Fibroblast of peridontal ligament (primary cell): ENCODE results near the gene GSTO1.

Experiments
- DNase-seq: peaks from one replicate; pipeline ENCODE4 v3.0.0-alpha.2; 2010; ENCODE audit errors: extremely low read depth

Gene GSTO1

DNA sequence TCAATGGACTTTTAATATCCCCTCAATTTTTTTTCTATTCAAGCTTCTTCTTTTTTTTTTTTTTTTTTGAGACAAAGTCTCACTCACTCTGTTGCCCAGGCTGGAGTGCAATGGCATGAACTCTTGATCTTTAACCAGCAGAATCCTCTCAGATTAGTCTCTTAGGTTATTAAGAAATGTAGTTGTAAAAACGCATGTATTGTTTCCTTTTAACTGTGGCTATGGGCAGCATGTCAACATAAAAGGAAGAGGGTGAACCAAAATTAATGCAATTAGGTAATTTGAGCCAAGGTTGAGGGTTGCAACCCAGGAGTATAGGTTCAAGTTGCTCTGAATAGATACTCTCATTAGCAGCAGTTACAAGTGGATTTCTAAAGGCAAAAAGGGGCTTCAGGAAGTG lies 4.3 kb upstream of the GSTO1 start:
- no peak for DNase-seq

GRCh38 chr10:104251443-104251842 lies 3.2 kb upstream of the GSTO1 start:
- no peak for DNase-seq

- no peak for DNase-seq
Observed at GRCh38 chr10:104252368-104252767, 2.3 kb upstream of the GSTO1 start.

- DNase-seq: no peak
Observed at GRCh38 chr10:104253106-104253505, 1.6 kb upstream of the GSTO1 start.

- no peak for DNase-seq
Observed at GRCh38 chr10:104253606-104254410, 884 bp upstream of the GSTO1 start.

DNA sequence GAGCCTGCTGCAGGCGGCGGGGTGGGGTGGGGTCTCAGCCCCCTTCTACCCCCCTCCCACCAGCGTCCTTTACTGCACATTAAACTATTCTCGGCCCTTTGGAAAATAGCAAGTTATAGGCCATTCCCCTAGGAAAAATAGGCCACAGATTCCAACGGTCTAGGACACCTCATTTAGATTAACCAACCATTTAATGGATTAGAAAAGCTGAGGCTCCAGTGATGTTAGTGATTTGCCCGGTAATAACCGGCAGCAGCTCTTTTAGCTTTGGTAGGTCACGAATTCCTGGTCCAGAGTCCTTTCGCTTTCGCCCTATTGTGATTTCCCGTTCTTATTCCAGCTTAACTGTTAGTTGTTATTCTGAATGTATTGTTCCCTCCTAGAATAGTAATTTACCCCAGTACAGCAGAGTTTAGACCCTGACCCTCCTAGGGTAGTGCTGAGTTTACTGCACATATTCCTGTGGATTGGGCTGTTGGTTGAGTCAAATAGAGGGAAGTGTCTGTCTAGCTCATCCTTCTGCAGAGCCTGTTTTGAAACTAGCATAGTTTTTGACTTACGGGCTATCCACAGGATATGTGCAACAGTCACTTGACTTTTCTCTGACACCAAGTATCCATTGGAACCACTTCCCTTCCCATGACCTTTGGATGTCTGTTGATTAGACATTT lies 754 bp downstream of the GSTO1 start:
- DNase-seq: peak; percentile 69

DNA sequence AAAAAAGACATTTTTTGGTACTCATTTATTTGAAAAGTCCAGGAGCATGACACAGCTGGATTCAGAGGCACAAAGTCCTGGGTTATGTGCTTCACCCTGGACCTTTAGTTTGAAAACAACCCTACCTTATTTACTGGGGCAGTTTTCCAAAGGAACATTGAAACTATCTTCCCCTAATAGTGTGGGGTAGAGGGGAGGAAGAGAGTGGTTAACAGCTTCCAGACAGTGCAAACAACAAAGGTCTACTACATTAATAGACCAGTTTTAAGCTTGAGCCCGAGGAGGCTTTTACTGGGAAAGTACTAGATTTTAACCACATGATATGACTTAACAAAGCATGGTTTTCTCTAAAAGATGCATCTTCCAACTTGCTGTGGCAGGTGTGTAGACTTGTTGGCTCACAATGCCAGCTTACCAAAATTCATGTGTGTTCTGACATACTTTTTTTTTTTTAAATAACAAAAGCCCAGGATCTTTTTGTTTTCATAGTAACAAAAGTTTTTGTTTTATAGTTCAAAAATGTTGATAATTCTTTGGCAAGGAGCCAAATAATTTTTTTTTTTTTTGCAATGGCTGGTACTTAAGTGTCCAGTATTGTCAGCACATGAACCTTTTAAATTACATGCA lies 1.8 kb downstream of the GSTO1 start:
- peak; percentile 30 for DNase-seq

GRCh38 chr10:104257235-104257634 lies 2.5 kb downstream of the GSTO1 start:
- DNase-seq: no peak

DNA sequence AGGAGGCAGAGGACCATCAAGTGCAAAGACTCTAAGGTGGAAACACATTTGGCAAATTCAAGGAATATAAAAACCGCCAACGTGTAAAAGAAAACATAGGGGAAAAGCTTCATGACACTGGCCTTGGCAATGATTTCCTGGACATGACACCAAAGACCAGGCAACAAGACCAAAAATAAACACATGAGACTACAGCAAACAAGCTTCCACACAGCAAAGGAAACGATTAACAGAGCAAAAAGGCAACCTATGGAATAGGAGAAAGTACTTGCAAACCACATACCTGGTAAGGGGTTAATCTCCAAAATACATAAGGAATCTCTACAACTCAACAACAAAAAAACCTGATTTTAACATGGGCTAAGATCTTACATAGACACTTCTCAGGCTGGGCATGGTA lies 3.5 kb downstream of the GSTO1 start:
- DNase-seq: no peak

DNA sequence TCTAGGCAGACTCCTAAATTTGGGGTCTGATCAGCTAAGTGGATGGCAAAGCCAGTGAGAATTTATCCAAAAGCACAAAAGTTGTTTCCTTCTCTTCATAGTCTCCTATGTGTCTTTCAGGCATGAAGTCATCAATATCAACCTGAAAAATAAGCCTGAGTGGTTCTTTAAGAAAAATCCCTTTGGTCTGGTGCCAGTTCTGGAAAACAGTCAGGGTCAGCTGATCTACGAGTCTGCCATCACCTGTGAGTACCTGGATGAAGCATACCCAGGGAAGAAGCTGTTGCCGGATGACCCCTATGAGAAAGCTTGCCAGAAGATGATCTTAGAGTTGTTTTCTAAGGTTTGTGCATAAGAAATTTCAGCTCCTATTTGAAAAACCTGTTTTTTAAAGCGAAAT lies 4.8 kb downstream of the GSTO1 start:
- no peak for DNase-seq

DNA sequence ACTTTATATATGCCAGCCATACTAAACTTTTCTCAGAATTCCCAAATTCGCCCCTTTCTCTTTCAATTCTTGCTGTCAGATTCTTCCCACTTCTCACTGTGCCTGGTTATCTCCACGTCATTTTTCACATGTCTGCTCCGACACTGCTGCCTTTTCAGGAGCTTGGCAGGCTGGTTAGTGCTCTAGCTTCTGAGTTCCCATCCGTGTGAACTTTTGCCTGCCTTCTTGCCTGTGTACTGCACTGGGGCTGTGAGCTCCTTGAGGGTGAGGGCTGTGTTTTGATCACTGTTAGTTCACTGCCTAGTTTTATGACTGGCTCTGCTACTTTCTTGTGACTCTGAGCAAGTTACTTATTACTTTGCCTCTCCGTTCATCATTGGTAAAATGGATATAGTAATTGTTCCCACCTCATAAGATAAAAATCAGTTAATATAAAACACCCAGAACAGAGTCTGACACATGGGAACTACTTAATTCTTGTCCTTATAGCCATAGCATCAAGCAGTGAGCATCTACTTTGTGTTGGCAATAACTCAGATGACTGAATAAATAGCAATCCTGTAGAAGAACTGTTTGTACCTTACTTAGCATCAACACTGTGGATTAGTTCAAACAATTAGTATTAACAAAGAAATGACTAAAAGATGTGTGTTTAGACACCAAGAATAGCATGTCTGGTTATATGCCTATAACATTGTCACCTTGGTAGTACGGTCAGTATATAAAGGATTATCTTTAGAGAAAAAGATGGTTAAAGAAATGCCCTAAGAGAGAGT lies 5.5 kb downstream of the GSTO1 start:
- no peak for DNase-seq

GRCh38 chr10:104260775-104261115 lies 6.1 kb downstream of the GSTO1 start:
- DNase-seq: peak; percentile 52

GRCh38 chr10:104262055-104262454 lies 7.4 kb downstream of the GSTO1 start:
- no peak for DNase-seq

DNA sequence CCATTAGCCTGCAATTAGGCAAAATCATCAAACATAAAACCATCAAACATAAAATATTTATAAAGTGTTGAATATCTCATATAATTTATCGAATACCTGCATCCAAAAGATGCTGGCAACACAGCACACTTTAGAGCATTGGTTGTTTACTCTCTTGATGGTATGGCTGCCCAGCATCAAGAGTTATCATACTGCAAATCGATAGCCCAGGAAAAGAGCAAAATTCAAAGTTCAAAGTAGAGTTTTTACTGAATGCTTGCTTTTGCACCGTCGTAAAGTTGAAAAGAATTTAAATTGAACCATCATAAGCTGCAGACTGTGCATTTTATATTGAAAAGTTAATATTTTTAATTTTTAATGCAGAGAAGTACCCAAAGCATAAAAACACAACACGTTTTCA lies 10.1 kb downstream of the GSTO1 start:
- no peak for DNase-seq

- no peak for DNase-seq
Observed at GRCh38 chr10:104267721-104268404, 13.2 kb downstream of the GSTO1 start.

DNA sequence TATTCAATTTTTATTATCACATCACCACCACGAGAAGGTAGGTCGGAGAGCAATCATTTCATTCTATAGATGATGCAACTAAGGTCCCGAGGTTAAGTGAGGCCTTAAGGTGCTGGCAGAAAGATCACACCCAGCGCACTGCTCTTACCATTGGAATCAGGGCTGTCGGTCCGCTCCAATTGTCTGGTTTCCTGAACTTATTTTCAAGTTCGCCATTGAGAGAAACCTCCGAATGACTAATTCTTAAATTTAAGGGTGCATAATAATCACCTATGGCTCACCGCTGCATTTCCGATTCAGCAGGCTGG lies 13.7 kb downstream of the GSTO1 start:
- no peak for DNase-seq

DNA sequence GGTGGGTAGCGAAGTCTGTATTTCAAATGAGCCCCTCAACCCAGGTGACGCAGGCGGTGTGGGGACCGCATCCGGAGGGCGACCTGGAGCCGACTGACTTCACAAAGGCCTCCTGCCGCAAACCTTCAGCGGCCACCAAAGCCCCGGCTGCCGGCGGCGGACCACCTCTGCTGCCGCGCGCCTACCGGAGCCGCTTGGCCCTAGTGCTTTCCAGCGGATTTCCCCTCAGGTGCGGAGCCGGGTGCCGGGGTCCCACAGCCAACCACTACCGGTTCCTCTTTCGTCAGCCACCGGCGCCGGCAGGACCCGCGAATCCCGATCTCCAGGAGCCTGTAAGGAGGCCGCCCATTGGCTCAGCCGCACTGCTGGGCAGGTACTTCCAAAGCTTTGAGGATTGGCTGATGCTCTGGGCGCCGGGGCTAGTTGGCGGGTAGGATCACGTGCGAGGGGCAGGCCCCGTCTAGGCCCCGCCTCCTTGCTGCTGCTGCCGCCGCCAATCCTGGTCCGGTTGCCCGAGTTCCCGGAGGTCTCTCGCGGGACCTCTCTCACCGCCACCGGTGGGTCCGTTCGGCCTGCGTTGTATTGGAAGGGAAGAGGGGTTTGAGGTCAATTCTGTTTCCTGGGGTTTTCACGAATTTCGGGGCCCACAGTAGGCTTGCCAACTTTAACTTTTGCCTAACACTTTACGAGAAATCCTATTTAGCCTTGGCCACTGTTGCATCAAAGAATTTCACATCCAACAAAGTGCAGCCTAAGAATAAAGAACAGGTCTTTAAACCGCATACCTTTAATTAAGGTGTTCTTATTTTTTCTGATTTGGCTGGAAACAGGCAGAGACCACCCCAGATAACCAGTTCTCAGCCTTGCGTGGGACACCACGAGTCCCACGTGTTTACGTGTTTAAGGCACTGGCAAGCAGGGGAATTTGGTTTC lies 14.3 kb downstream of the GSTO1 start, which contains the start of gene GSTO2:
Gene GSTO2, plus strand, starts transcription at position 472 of the 933 bp plus-strand sequence. CDS start 5,732 bp downstream, outside the sequence.
- peak; percentile 96 for DNase-seq

DNA sequence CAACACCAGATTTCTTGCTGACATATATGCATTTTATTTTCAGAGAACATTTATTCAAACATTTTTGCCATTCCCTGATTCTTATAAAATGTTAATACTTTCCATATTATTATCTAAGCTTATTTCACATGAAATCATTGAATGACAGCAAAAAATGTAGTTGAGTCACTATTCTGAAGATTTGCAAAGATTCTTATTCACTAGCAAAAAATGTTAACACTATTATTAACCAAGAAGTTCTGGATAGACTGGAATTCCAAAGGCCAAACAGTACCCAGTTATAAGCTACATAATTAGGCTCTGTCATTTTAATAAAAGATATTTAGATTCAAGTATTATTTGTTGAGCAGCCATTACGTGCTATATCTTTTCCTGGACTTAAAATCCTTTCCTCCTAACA lies 18.6 kb downstream of the GSTO1 start:
- DNase-seq: no peak

DNA sequence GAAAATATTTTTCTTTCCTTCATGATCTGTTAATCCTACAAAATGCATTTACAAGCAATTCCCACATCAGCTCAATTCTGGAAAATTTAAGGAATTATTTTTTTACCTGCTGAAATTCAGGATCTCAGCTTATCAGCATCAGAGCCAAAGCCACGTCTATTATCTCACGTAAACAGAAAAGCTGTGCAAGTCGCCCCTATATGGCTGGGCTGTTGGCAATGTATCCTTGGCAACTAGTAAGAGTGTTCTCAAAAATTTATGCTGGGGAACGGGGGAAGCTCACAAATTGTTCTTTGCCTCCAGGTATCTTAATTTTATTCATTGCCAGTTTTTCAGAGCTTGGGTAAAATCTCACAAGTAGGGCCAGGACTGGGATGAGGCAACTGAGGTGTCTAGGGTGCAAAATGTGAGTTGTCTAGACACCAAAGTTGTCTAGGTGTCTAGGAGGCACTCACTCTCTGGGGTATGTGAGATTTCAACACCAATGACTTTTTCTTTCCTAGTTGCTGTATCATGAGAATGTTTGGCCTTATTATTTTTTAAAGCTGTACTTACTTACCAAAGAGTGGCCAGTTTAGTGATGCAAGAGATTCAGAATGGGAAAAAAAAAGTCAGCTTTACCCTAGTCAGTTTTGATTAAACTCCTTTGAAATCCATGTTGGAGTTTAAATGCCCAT lies 19.3 kb downstream of the GSTO1 start:
- DNase-seq: peak; percentile 49
